ENCODE results near the gene STYXL1.
"Not testable (repeated sequence)": the region's sequence is repeated elsewhere in the genome, so short reads cannot be mapped to it uniquely, and the experiment has no call there.

Gene STYXL1

GRCh38 chr7:76054123-76055120 lies 6.6 kb upstream of the STYXL1 start:
- Histone ChIP-seq H3K4me3 (ENCODE audit: low read depth, low read length) (no peak overlapping the region), H3K27me3 (no peaks in the 10 kb centered on the region), H3K9me3 (no peaks in the 10 kb centered on the region), H3K4me1 (no peaks in the 10 kb centered on the region), H3K36me3 (peaks cover 65% of the 10 kb centered on the region)
- no peak for DNase-seq
- no peak for TF ChIP-seq CTCF (IDR thresholded peaks at IDR 0.05; ENCODE audit: low read depth, low read length)

DNA sequence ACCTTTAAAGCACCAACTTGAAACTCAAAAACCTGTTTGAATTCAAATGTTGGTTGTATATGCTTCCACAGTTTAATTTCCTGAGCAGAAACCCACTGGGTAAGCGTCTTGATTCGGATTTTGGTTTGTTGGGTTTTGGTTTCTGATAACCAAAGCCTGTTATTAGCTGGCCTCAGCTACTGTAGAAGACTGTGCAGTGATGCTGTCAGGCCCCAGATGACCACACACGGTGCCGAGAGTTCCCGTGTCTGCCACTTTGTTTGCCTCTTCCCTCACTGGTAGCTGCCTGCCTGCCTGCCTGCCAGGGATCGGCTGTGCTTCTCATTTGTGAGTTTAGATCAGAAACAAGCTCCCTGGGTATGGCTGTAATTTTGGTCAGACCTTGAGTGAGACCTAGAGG lies 5.7 kb upstream of the STYXL1 start:
- no peak for DNase-seq
- no peak for TF ChIP-seq CTCF (IDR thresholded peaks at IDR 0.05; ENCODE audit: low read depth, low read length)
- Histone ChIP-seq H3K36me3 (peaks cover 56% of the 10 kb centered on the region), H3K27me3 (no peaks in the 10 kb centered on the region), H3K4me3 (ENCODE audit: low read depth, low read length) (no peak overlapping the region), H3K9me3 (no peaks in the 10 kb centered on the region), H3K4me1 (no peaks in the 10 kb centered on the region)

DNA sequence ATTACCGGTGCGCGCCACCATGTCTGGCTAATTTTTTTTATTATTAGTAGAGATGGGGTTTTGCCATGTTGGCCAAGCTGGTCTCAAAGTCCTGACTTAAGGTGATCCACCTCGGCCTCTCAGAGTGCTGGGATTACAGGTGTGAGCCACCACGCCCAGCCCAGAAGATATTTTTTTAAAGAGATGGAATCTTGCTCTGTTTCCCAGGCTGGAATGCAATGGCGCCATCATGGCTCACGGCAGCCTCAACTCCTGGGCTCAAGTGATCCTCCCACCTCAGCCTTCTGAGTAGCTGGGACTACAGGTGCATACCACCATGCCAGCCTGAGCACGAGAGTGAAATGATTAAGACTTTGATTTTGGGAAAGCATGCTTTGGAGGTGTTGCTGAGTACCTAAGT lies 4.9 kb upstream of the STYXL1 start:
- not testable (repeated sequence) for H3K4me3 ChIP-seq (ENCODE audit: low read depth, low read length); H3K9me3 ChIP-seq; DNase-seq; H3K27me3 ChIP-seq; H3K4me1 ChIP-seq
- peaks cover 48% of the 10 kb centered on the region for H3K36me3 ChIP-seq

- Histone ChIP-seq H3K4me3 (ENCODE audit: low read depth, low read length) (no peak overlapping the region), H3K4me1 (no peaks in the 10 kb centered on the region), H3K9me3 (no peaks in the 10 kb centered on the region), H3K27me3 (no peaks in the 10 kb centered on the region), H3K36me3 (peaks cover 41% of the 10 kb centered on the region)
- no peak for DNase-seq
- no peak for TF ChIP-seq CTCF (IDR thresholded peaks at IDR 0.05; ENCODE audit: low read depth, low read length)
These were observed 4.0 kb upstream of the STYXL1 start for GRCh38 chr7:76051840-76052239.

- H3K4me3 ChIP-seq (ENCODE audit: low read depth, low read length): no peak overlapping the region
- H3K36me3 ChIP-seq: peaks cover 35% of the 10 kb centered on the region
- H3K4me1 ChIP-seq: no peaks in the 10 kb centered on the region
- no peak for DNase-seq
- no peaks in the 10 kb centered on the region for H3K9me3 ChIP-seq
- H3K27me3 ChIP-seq: no peaks in the 10 kb centered on the region
- no peak for TF ChIP-seq CTCF (IDR thresholded peaks at IDR 0.05; ENCODE audit: low read depth, low read length)
These were observed 2.7 kb upstream of the STYXL1 start for GRCh38 chr7:76050545-76050944.

- H3K36me3 ChIP-seq: peaks cover 24% of the 10 kb centered on the region
- TF ChIP-seq CTCF (IDR thresholded peaks at IDR 0.05; ENCODE audit: low read depth, low read length): no peak
- no peak for DNase-seq
These were observed 1.5 kb upstream of the STYXL1 start for GRCh38 chr7:76049295-76049694.

More at GRCh38 chr7:76049295-76049694, 1.5 kb upstream of the STYXL1 start:
- Histone ChIP-seq H3K9me3 (no peaks in the 10 kb centered on the region), H3K4me3 (ENCODE audit: low read depth, low read length) (peak overlapping the region; percentile 100), H3K4me1 (no peaks in the 10 kb centered on the region), H3K27me3 (no peaks in the 10 kb centered on the region)
